Left hindlimb (tissue), 1 donor: ENCODE measurements around the gene PPM1E.
"Not testable (repeated sequence)": the region's sequence is repeated elsewhere in the genome, so short reads cannot be mapped to it uniquely, and the experiment has no call there.

Experiments used
- DNase-seq: peaks from one replicate; pipeline ENCODE4 v3.0.0-alpha.2; 2018

Gene PPM1E

DNA sequence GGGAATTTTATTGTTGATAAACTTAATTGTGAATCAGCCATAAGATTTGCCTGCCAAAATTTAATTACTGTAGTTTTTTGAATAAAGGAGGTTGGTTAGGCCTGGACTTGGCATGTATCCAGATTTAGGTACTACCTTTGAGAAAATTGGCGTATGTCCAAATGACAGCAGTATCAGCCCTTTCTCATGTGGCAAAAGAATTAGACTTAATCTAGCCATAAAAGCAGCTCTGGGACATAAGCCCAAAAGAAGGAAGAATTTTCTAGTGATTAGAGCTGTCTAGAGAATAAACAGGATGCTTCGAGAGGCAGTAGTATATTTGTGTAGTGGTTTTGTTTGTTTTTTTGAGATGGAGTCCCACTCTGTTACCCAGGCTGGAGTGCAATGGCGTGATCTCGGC lies 27.7 kb downstream of the PPM1E start:
- DNase-seq: no peak

DNA sequence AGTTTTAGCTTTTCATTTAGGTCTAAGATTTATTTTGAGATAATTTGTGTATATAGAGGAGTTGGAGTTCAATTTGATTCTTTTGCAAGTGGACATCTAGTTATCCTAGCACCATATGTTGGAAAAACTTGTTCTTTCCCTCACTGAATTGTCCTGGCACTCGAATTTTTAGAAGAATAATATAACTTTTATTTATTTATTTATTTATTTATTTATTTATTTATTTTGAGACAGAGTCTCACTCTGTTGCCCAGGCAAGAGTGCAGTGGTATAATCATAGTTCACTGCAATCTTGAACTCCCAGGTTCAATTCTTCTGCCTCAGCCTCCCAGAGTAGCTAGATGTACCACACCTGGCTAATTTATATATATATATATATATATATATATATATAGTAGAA lies 29.4 kb downstream of the PPM1E start:
- no peak for DNase-seq

DNA sequence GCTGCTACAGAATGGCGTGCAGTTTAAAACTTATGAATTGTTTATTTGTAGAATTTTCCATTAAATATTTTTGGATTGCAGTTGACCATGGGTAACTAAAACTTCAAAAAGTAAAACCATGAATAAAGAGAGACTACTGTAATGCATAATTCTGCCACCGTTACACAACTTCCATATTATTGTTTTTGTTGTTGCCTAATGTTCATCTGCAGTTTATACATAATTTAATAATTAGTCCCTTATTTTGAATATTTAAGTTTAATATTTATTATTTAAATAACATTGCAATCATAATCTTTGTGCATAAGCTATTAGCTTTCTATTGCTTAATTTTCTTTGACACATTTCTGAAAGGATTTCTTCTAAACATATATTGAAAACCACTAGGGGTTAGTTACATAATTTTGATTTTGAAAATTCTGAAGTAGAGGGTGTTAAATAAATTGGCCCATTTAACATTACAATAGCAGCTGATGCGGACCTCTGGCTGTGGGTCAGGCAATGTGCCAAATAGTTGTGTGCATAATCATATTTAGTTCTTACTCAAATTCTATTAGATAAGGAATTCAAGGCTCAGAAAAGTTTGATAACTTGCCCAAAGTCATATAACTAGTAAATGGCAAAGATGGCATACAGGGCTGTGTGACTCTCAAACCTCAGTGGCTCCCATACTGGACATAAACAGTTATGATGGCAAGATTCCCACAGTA lies 31.1 kb downstream of the PPM1E start:
- no peak for DNase-seq

DNA sequence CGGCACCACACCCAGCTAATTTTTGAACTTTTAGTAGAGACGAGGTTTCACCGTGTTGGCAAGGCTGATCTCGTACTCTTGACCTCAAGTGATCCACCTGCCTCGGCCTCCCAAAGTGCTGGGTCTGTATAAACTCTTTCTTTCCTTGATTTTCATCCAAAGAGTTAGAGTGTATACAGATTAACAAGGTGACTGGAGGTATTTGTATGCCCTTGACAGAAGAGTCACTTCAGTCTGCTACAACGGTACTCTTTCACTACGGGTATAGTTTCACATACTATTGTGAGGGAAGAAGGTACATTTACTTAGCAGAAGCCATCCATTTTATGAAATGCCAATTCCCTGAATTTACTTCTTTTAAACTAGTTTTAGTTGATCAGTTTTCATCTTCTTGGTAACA lies 32.5 kb downstream of the PPM1E start:
- DNase-seq: no peak

DNA sequence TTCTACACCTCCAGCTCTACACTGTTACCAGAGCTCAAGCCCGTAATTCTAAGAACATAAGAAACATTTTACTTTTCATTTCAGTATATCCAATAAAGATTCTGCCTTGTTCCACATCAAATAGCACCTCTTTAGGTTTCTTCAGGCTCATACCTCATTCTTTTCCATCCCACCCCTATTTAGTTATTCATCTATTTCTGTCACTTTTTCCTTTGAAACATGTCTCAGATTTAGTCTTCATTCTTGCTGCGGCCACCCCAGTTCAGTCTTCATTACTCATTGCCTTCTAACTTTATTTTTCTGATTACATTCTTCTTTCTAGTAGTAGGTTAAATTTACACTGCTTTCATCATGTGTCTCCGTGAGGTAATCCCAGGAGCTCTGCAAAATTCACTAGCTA lies 33.5 kb downstream of the PPM1E start:
- no peak for DNase-seq

DNA sequence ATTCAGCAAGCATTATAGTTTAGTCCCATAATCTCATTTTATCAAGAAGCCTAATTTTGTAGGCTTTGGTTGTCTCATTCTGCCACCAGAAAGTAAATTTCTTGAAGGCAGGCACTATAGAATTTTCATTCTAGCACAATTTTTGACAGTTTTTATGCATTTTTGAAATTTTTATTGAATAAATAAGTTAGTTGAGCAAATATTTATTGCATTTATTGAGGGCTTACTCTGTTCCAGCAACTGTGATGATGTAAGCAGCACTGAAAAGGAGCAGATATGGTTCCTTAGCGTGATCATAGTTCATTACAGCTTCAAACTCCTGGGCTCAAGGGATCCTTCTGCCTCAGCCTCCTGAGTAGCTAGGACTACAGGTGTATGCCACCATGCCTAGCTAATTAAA lies 34.2 kb downstream of the PPM1E start:
- no peak for DNase-seq

DNA sequence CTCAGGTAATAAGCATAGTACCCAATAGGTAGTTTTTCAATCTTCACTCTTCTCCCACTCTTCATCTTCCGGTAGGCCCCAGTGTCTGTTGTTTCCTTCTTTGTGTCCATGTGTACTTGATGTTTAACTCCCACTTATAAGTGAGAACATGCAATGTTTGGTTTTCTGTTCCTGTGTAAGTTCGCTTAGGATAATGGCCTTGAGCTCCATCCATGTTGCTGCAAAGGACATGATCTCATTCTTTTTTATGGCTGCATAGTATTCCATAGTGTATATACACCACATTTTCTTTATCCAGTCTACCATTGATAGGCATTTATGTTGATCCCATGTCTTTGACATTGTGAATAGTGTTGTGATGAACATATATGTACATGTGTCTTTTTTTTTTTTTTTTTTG lies 38.9 kb downstream of the PPM1E start:
- not testable (repeated sequence) for DNase-seq

DNA sequence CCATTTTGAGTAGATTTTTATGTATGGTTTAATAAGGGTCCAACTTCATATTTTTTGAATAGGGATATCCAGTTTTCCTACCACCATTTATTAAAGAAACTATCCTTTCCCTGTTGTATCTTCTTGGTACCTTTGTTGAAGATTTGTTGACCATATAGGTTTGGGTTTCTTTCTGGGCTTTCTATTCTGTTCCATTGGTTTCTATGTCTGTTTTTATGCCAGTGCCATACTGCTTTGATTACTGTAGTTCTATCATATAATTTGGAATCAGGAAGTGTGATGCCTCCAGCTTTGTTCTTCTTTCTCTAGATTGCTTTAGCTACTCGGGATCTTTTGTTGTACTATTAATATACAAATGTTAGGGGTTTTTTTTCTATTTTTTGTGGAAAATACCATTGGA lies 46.5 kb downstream of the PPM1E start:
- DNase-seq: no peak

DNA sequence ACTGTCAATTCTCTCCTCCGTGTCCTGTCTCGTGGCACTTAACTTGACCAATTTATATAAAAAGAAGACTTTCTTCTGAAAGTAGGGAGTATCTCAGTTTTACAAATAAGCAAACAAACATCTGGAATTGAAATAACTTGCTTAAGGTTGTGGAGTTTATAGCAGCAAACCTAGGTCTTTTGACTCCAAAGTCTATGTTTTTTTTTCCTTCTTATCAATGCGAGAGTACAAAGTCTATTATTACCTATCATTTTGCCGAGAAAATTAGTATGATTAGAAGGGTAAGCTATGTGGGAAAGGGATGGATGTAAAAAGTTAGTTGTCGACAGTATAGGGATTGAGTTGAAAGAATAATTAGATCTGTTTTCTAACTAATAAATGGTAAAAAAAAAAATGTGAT lies 50.4 kb downstream of the PPM1E start:
- DNase-seq: no peak

DNA sequence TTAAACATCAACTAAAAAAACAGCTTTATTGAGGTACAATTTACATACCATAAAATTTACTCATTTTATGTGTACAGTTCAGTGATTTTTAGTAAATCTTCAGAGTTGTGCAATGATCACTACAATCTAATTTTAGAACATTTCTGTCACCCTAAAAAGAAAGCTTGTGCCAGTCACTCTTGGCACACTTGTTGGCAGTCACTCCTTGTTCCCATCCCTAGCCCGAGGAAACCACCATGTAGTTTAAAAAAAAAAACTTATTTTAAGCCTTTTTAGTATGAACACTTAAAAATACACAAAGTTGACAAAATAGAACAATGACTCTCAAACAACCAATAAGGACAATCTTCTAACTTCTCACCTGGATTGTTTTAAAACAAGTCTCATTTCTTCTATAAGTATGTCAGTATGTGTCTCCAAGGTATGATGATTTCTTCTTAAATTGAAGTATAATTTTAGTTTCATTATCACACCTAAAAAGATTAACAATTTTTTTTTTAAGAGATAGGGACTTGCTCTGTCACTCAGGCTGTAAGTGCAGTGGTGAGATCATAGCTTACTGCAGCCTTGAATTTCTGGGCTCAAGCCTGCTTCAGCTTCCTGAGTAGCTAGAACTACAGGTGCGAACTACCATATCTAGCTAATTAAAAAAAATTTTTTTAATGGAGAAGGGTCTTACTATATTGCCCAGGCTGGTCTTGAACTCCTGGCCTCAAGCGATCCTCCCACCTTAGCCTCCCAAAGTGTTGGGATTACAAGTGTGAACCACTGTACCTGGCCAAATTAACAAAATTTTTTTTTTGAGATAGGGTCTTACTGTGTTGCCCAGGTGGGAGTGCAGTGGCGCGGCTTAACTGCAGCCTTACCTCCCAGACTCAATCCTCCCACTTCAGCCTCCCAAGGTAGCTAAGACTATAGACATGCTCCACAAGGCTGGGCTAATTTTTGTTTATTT lies 53.2 kb downstream of the PPM1E start:
- no peak for DNase-seq

DNA sequence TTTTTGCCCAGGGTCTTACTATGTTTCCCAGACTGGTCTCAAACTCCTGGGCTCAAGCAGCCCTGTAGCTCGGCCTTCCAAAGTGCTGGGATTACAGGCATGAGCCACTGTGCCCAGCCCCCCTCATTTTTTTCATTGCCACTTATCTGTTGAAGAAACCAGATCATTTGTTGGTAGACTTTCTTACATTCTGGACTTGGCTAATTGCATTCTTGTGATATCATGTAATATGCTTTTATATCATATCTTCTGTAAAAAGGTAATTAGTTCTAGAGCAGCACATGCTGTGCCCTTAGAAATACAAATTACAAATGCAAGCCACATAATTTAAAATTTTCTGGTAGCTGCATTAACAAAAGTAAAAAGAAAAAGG lies 53.9 kb downstream of the PPM1E start:
- no peak for DNase-seq

DNA sequence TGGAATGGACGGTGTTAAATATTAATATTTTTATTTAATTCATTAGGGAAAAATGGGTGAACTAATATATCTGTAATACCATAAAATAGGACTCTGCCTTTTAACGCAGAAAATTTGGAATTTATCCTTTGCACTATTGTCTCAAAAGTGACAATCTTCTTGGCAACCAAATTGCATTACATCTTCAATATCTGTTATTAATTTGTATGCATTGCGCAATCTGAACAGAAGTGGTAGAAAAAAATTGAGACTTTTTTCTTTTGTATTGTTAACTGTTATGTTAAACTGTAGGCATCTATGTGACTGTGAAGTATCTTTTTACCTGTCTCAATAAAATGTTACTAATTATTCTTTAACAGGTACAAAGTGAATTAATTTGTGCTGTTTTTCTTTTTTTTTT lies 55.6 kb downstream of the PPM1E start:
- no peak for DNase-seq

DNA sequence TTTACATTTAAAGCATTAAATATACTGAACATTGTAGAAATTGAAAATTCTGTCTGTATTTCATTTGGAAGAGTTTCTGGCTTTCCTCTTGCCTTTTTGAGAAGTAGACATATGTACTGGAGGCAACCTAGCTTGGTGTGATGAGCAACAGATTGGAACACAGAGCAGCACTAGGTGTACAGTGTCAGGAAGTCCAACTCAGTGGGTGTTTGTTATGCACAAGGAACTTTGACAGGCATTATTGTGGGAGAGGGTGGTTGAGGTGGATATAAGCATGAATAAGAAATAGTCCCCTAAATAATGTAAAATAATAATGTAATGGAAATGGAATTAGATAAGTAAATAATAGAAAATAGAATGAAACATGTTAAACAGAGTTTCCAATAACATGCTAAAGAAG lies 58.1 kb downstream of the PPM1E start:
- no peak for DNase-seq

DNA sequence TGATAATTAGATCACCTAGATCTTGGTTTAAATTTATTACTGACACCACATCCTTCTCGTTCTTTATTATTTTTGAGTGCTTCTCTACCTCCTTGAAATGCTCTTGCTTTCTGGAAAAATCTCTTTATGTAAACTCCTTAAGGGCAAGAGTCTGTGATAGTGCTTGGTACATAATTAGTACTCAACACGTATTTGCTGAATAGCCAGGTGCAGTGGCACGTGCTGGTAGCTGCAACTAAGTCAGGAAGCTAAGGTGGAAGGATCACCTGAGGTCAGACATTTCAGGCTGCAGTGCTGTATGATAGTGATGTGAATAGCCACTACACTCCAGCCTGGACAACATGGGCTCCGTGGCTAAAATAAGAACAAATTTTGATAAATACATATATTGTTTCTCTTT lies 63.0 kb downstream of the PPM1E start:
- DNase-seq: no peak

DNA sequence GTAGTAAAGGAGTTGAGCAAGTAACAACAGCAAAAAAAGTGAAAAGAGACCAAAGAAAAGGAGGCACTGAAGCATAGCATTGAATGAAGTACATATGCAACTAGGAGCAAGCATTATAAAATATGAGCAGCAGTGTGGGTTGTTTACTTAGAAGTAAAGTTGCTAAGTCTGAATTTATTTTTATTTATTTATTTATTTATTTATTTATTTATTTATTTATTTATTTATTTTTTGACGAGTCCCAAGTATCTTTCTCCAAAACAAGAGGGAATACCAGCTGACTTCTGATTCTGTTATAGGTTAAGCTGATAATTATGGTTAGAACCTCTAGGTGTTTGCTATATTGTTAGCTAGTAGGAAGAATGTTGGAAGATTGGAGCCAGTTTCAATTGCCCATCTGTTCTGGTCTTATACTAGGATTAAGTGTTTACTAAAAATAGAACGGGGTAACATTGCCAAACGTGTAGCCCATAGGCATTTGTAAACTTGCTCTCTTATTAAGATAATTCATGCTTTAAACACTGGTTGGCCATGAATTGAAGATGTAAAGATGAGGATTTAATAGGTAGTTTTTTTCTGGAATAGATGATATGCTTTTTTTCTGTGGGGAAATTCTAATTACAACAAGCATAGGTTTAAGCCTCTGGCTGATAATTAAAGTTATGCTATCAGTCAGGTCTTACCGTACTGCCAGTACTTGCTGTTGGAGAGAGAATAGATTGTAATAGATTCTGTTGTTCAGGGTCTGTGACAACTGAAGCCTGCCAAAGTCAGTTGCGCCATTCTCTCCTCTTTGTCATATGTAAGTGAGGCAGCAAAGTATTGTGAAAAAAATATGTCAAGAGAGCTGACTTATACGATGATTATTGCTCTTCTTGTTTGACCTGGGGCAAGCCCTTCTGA lies 66.7 kb downstream of the PPM1E start:
- no peak for DNase-seq

DNA sequence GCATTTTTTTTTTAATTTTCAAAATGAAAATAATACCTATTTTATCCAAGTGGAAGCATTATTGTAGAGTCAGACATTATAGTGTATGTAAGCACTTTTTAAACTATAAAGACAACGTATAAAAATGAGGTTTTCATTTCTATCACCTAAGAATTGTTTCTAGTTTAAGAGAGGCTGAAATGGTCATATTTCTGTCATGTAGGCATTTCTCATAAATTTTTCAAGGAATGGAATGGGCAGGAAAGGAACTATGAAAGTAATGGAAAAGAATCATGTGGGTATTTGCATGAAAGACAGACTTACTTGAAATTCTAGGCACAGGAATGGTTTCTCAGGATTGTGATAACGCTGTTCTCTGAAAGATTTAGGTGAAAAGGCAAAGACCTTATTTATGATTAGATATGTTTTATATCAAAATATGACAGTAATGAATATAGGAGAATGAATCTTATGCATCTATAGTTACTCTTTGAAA lies 67.4 kb downstream of the PPM1E start:
- no peak for DNase-seq

DNA sequence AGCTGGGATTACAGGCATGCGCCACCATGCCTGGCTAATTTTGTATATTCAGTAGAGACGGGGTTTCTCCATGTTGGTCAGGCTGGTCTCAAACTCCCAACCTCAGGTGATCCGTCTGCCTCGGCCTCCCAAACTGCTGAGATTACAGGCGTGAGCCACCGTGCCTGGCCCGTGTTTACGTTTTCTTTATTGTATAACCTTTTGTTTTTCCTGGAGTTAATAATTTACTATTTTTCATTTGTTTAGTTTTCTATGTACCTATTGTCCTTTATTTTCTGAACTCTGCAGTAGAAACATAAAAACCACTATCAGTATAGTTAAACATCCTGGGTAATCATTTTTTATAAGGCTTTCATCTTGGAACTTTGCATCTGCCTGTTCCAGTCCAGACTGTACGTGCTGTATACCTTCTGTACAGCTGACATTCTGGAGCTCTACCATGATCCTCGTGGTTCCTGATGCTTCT lies 73.6 kb downstream of the PPM1E start:
- DNase-seq: no peak

DNA sequence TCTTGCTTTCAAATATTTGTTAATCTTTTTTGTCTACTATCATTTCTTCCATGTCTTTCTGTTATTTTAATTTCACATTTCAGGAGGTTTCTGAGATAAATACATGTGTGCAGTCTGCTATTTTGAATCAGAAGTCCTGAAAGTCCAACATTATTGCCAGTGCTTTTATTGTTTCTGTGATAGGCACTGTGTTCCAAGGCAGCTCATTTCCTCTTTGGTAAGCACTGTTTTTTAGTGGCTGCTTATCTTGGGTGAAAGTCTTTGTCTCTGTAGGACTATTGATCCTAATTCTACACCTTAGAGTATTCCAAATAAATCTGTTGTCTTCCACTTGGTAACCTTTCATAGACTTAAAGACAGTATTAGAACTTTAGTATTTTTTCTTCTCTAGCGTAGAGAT lies 76.1 kb downstream of the PPM1E start:
- DNase-seq: no peak

DNA sequence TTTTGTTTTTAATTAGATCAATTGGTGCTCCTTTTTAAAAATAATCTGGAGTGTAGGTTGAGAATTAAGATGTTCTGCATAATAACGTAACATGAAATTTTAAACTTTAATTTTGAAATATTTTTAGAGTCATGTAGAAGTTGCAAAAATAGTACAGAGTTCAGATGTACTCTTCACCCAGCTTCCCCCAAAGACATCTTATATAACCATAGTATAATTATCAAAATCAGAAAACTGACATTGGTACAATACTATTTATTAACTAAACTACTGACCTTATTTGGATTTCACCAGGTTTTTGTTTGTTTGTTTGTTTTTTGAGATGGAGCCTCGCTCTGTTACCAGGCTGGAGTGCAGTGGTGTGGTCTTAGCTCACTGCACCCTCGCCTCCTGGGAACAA lies 76.9 kb downstream of the PPM1E start:
- no peak for DNase-seq

DNA sequence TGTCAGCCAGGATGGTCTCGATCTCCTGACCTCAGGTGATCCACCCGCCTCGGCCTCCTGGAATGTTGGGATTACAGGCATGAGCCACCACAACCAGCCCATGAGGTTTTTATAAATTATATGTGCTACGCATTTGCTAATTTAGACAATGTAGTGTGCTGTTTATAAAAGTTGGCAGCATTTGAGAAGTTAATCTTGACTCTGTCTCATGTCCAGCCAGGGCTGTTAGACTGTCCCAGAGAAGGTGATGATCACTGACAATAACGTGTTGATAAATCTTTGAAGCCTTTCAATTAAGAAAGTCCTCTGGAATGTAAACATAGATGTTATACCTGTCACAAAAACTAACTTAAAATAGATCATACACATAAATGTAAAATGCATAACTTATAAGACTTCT lies 82.0 kb downstream of the PPM1E start:
- no peak for DNase-seq

DNA sequence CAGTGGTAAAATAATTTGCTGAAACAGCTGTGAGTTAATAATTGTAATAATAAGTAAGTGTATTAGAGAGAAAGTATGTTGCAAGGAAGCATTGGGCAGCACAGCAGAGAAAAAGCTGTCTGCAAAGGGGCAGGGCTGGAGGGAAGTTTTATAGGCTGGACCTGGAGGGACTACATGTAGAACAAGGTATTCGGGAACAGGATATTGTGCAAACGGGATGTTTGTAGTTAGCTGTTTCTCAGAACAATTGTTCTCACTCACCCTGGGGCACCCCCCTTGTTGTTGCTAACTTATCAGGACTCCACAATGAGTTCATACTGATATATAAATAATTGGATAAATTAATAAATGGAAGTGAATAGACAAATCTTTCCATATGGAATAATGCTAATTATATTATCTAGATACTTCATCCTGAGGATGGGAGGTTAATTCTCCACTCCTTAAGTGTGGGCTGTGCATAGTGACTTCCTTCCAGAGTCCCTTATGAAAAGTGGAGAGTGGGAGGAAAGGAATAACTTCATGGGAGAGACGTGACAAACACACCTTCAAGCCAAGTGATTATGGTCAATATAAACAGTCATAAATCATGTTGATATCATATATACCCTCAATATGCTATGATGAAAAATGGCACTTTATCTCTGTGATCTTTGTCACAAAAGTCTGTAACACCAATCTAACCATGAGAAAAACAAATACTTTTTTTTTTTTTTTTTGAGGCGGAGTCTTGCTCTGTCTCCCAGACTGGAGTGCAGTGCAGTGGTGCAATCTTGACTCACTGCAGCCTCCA lies 85.4 kb downstream of the PPM1E start:
- no peak for DNase-seq

DNA sequence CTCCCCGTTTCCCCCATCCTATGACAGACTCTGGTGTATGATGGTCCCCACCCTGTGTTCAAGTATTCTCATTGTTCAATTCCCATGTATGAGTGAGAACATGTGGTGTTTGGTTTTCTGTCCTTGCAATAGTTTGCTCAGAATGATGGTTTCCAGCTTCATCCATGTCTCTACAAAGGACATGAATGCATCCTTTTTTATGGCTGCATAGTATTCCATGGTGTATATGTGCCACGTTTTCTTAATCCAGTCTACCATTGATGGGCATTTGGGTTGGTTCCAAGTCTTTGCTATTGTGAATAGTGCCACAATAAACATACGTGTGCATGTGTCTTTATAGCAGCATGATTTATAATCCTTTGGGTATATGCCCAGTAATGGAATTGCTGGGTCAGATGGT lies 90.8 kb downstream of the PPM1E start:
- not testable (repeated sequence) for DNase-seq
